Subcutaneous abdominal adipose tissue (tissue), 5 donors: ENCODE results near the gene COL24A1.
A peak's percentile ranks its signal among the peaks of the same experiment; 100 is the strongest.
"Not testable (repeated sequence)": the region's sequence is repeated elsewhere in the genome, so short reads cannot be mapped to it uniquely, and the experiment has no call there.

Source experiments
- H3K27ac ChIP-seq: one replicate; pipeline ENCODE4 v1.7.0; 2013; ENCODE audit warnings: low read depth, mild to moderate bottlenecking, inconsistent platforms, low read length, moderate library complexity
- H3K27me3 ChIP-seq, 5 donors: one replicate each; pipeline ENCODE4 v1.7.0; 2013; ENCODE audit warnings: low read length in 5 of 5, inconsistent platforms in 1 of 5; ENCODE audit not compliant: control insufficient read depth in 5 of 5, insufficient read depth in 4 of 5
- H3K36me3 ChIP-seq, 5 donors: one replicate each; pipeline ENCODE4 v1.7.0; 2013; ENCODE audit warnings: low read length in 5 of 5; ENCODE audit not compliant: control insufficient read depth in 5 of 5, insufficient read depth in 5 of 5
- H3K4me1 ChIP-seq, 5 donors: one replicate each; pipeline ENCODE4 v1.7.0; 2013; ENCODE audit warnings: low read length in 5 of 5, mild to moderate bottlenecking in 3 of 5, moderate library complexity in 1 of 5; ENCODE audit not compliant: control insufficient read depth in 5 of 5, insufficient read depth in 5 of 5
- H3K4me3 ChIP-seq, 5 donors: one replicate each; pipeline ENCODE4 v1.7.0; 2013; ENCODE audit warnings: low read length in 5 of 5, low read depth in 1 of 5
- H3K9ac ChIP-seq, 5 donors: one replicate each; pipeline ENCODE4 v1.7.0; 2013; ENCODE audit warnings: low read length in 5 of 5, mild to moderate bottlenecking in 4 of 5, moderate library complexity in 3 of 5
- H3K9me3 ChIP-seq, 5 donors: one replicate each; pipeline ENCODE4 v1.7.0; 2013; ENCODE audit warnings: low read length in 5 of 5; ENCODE audit not compliant: control insufficient read depth in 5 of 5
- donor health status: healthy.
- donor health status: healthy.
- donor health status: healthy.
- donor health status: healthy.
- donor health status: healthy.

Gene COL24A1

DNA sequence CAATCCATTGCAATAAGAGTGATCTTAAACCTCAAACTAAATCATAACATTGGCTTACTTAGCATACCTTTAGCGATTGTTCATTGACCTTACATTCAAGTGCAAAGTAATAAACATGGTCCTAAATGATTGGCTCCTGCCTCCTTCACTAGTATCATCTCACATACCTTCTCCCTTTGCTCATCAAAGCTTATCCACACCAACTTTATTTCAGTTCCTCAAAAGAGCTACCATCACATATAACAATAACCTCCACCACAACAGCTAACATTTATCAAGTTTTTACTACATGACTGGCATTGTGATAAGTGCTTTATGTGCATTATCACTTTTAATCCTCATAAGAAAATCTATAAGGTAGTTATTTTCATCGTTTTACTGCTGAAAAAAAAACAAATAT lies 198.8 kb downstream of the COL24A1 start:
- Histone ChIP-seq H3K36me3 (no peaks in the 10 kb centered on the region), H3K9ac (no peak overlapping the region), H3K27ac (no peak overlapping the region), H3K27me3 (no peaks in the 10 kb centered on the region), H3K4me1 (peaks cover 0 to 4% (median 0%) of the 10 kb centered on the region in 5 donors), H3K9me3 (no peaks in the 10 kb centered on the region), H3K4me3 (no peak overlapping the region)

- H3K9me3 ChIP-seq, H3K36me3 ChIP-seq, H3K4me3 ChIP-seq, H3K4me1 ChIP-seq, H3K27ac ChIP-seq, H3K27me3 ChIP-seq, H3K9ac ChIP-seq: not testable (repeated sequence)
Observed at GRCh38 chr1:85955218-85955617, 201.4 kb downstream of the COL24A1 start.

GRCh38 chr1:85952460-85952859 lies 204.1 kb downstream of the COL24A1 start:
- Histone ChIP-seq H3K9ac (no peak overlapping the region), H3K4me3 (no peak overlapping the region), H3K27ac (no peak overlapping the region), H3K36me3 (peaks cover 0 to 8% (median 0%) of the 10 kb centered on the region in 5 donors), H3K27me3 (no peaks in the 10 kb centered on the region), H3K4me1 (no peaks in the 10 kb centered on the region), H3K9me3 (no peaks in the 10 kb centered on the region)

DNA sequence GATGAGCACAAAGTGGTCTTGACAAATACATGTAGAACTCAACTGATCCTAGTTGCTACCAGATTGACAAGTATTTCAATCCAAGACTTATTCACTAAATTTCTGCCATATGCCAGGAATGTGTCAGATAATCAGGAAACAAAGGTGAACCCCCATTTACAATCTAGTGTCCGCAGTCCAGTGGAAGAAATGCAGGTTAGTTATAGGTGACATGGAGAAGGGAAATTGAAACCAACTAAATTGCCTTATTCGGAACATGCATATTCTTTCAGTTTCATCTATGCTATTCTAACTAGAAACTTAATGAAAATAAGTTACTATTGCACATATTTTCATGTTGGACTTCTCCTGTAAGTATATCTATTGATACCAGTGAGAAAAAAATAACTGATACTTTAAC lies 209.4 kb downstream of the COL24A1 start:
- no peaks in the 10 kb centered on the region for H3K4me1 ChIP-seq
- H3K9me3 ChIP-seq: no peaks in the 10 kb centered on the region
- no peaks in the 10 kb centered on the region for H3K27me3 ChIP-seq
- H3K9ac ChIP-seq: no peak overlapping the region
- no peak overlapping the region for H3K27ac ChIP-seq
- no peak overlapping the region for H3K4me3 ChIP-seq
- peaks cover 0 to 8% (median 0%) of the 10 kb centered on the region in 5 donors for H3K36me3 ChIP-seq

DNA sequence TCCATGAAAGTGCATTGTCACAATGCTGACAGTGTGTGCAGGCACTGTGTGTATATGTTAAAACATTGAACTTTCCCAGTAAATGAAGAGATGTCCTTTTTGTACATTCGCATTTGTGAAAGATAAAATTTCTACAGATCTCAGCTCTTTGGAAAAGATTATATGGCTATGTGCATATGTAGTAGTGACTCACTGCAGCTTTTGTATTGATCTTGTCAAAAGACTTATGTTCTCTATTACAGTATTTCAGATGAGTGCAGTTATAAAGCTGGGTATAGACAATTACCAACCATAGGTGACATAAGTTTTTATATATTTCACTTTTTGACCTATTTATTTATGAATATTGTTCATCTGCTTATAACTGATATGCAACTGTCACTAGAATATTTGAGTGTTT lies 212.6 kb downstream of the COL24A1 start:
- Histone ChIP-seq H3K4me3 (no peak overlapping the region), H3K27me3 (no peaks in the 10 kb centered on the region), H3K36me3 (no peaks in the 10 kb centered on the region), H3K9ac (no peak overlapping the region), H3K27ac (no peak overlapping the region), H3K4me1 (peaks cover 0 to 5% (median 0%) of the 10 kb centered on the region in 5 donors), H3K9me3 (no peaks in the 10 kb centered on the region)

GRCh38 chr1:85943526-85943925 lies 213.0 kb downstream of the COL24A1 start:
- no peak overlapping the region for H3K9ac ChIP-seq
- no peak overlapping the region for H3K27ac ChIP-seq
- no peaks in the 10 kb centered on the region for H3K36me3 ChIP-seq
- H3K4me3 ChIP-seq: no peak overlapping the region
- H3K9me3 ChIP-seq: no peaks in the 10 kb centered on the region
- H3K27me3 ChIP-seq: no peaks in the 10 kb centered on the region
- H3K4me1 ChIP-seq: peaks cover 0 to 5% (median 0%) of the 10 kb centered on the region in 5 donors

GRCh38 chr1:85940656-85941306 lies 215.8 kb downstream of the COL24A1 start:
- H3K9ac ChIP-seq: no peak overlapping the region
- no peak overlapping the region for H3K27ac ChIP-seq
- no peaks in the 10 kb centered on the region for H3K36me3 ChIP-seq
- H3K4me1 ChIP-seq: peaks cover 0 to 19% (median 12%) of the 10 kb centered on the region in 5 donors
- H3K27me3 ChIP-seq: no peaks in the 10 kb centered on the region
- H3K9me3 ChIP-seq: no peaks in the 10 kb centered on the region
- H3K4me3 ChIP-seq: no peak overlapping the region

DNA sequence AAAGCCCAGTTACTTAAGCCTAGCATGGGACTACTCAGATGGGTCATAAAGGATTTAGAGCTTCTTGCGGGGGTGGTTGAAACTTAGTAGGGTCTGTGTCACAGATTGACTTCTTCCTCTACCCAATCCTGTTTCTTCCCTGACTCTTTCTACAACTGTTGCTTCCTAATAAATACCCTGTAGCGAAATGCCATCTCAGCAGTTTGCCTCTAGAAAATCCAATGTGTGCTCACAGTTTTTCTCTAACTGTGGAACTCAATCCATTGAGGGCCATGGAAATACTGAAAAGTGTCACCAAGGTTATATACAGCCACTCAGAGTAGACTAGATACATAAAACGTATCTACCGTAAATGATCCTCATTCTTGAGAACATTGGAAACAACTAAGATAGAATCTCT lies 217.7 kb downstream of the COL24A1 start:
- Histone ChIP-seq H3K9me3 (no peaks in the 10 kb centered on the region), H3K9ac (no peak overlapping the region), H3K27me3 (no peaks in the 10 kb centered on the region), H3K36me3 (no peaks in the 10 kb centered on the region), H3K4me3 (no peak overlapping the region), H3K4me1 (peaks cover 0 to 36% (median 19%) of the 10 kb centered on the region in 5 donors), H3K27ac (no peak overlapping the region)

DNA sequence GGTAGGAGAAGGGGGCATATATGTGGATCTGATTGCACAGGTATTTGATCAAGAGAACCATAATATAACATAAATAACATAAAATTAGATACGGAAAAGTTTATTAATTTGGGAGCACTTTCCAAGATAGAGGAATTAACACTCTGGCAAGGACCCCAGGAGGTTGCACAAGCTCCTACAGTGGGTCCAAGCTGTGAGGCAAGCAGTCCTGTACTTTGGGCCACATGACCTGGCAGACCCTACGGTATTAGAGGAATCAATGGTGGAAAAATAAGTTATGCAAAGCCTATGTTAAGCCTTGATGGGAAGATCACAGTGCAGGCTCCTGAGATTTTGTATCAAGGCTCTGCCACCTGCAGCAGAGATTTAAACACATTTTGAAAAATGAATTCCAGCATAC lies 220.1 kb downstream of the COL24A1 start:
- H3K27me3 ChIP-seq: no peaks in the 10 kb centered on the region
- peak overlapping the region; percentile 47 for H3K27ac ChIP-seq
- H3K4me3 ChIP-seq: no peak overlapping the region
- H3K9ac ChIP-seq: no peak overlapping the region
- H3K36me3 ChIP-seq: no peaks in the 10 kb centered on the region
- H3K9me3 ChIP-seq: no peaks in the 10 kb centered on the region
- H3K4me1 ChIP-seq: peaks cover 0 to 38% (median 20%) of the 10 kb centered on the region in 5 donors

GRCh38 chr1:85936057-85936456 lies 220.5 kb downstream of the COL24A1 start:
- H3K27me3 ChIP-seq: no peaks in the 10 kb centered on the region
- H3K9ac ChIP-seq: no peak overlapping the region
- no peaks in the 10 kb centered on the region for H3K9me3 ChIP-seq
- H3K36me3 ChIP-seq: no peaks in the 10 kb centered on the region
- no peak overlapping the region for H3K4me3 ChIP-seq
- H3K4me1 ChIP-seq: peaks cover 0 to 38% (median 20%) of the 10 kb centered on the region in 5 donors
- H3K27ac ChIP-seq: peak overlapping the region; percentile 47
